ENCODE data around the gene IL1RAPL1.

DNA sequence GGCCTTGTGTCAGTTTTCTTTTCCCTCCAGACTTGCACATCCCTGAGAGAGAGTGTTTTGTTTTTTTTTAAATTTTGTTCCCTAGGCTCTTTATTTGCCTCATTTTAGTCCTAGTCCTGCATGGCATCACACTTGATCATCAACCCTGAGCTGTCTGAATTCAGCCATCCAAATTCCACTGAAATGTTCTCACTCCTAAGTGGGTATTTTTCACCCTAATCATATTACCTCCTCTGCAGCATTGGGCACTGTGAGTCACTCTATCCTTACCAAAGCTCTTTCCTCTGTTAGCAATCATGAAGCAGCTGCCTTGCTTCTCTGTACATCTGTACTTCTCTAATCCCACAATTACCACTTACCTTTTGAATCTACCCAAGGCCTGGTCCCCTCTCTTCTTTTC, 1271.5 kb downstream of the IL1RAPL1 start:
- TF ChIP-seq, protein P1, sequence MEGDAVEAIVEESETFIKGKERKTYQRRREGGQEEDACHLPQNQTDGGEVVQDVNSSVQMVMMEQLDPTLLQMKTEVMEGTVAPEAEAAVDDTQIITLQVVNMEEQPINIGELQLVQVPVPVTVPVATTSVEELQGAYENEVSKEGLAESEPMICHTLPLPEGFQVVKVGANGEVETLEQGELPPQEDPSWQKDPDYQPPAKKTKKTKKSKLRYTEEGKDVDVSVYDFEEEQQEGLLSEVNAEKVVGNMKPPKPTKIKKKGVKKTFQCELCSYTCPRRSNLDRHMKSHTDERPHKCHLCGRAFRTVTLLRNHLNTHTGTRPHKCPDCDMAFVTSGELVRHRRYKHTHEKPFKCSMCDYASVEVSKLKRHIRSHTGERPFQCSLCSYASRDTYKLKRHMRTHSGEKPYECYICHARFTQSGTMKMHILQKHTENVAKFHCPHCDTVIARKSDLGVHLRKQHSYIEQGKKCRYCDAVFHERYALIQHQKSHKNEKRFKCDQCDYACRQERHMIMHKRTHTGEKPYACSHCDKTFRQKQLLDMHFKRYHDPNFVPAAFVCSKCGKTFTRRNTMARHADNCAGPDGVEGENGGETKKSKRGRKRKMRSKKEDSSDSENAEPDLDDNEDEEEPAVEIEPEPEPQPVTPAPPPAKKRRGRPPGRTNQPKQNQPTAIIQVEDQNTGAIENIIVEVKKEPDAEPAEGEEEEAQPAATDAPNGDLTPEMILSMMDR (IDR thresholded peaks at IDR 0.05; ENCODE audit: insufficient read depth, low read length, poor library complexity, severe bottlenecking): no peak
- TF ChIP-seq EZH2phosphoT487 (conservative IDR thresholded peaks at IDR 0.05; ENCODE audit: low read length): no peak
